DMS53 treated with DMSO at 0.1 percent for 48 hours (cell line): ENCODE measurements around the gene GRK5.
"Not testable (repeated sequence)": the region's sequence is repeated elsewhere in the genome, so short reads cannot be mapped to it uniquely, and the experiment has no call there.

Experiments
- DNase-seq: peaks from one replicate; lab custom pipeline; 2025; ENCODE audit not compliant: unreplicated experiment; lab: John Stamatoyannopoulos, UW

GRK5 gene

GRCh38 chr10:119431773-119432135, 224.4 kb downstream of the GRK5 start:
- no peak for DNase-seq

GRCh38 chr10:119434942-119435341, 227.6 kb downstream of the GRK5 start:
- not testable (repeated sequence) for DNase-seq

GRCh38 chr10:119438717-119439116, 231.3 kb downstream of the GRK5 start:
- no peak for DNase-seq

- DNase-seq = no peak
Measured at GRCh38 chr10:119439922-119440321, 232.6 kb downstream of the GRK5 start.

GRCh38 chr10:119441151-119441821, 233.9 kb downstream of the GRK5 start:
- DNase-seq = no peak

GRCh38 chr10:119441921-119442757, 234.8 kb downstream of the GRK5 start:
- DNase-seq = no peak

GRCh38 chr10:119442758-119443060, 235.3 kb downstream of the GRK5 start:
- DNase-seq = no peak

- DNase-seq = no peak
Measured at GRCh38 chr10:119443441-119443840, 236.1 kb downstream of the GRK5 start.

- no peak for DNase-seq
Measured at GRCh38 chr10:119443970-119444660, 236.7 kb downstream of the GRK5 start.

- DNase-seq = no peak
Measured at GRCh38 chr10:119444866-119445265, 237.5 kb downstream of the GRK5 start.

- peak; percentile 45 for DNase-seq
Measured at GRCh38 chr10:119445311-119445934, 238.1 kb downstream of the GRK5 start.

GRCh38 chr10:119445935-119446317, 238.6 kb downstream of the GRK5 start:
- DNase-seq = no peak

- DNase-seq = no peak
Measured at GRCh38 chr10:119446441-119447277, 239.3 kb downstream of the GRK5 start.

- no peak for DNase-seq
Measured at GRCh38 chr10:119447421-119447820, 240.1 kb downstream of the GRK5 start.

GRCh38 chr10:119447823-119448546, 240.6 kb downstream of the GRK5 start:
- no peak for DNase-seq

- no peak for DNase-seq
Measured at GRCh38 chr10:119448628-119449584, 241.5 kb downstream of the GRK5 start.

- DNase-seq = no peak
Measured at GRCh38 chr10:119449760-119450461, 242.5 kb downstream of the GRK5 start.

GRCh38 chr10:119450606-119451299, 243.4 kb downstream of the GRK5 start:
- no peak for DNase-seq
